BE2C (cell line): ENCODE data around the gene IFIH1.

Experiments
- DNase-seq: peaks from one replicate; pipeline ENCODE4 v3.0.0-alpha.2; 2020
- H3K27me3 ChIP-seq: fragments of 250-450 bp; sonication (Bioruptor Pico); 2 replicates; pipeline ENCODE4 v1.5.1; 2020; ENCODE audit warnings: mild to moderate bottlenecking
- H3K36me3 ChIP-seq: fragments of 250-450 bp; sonication (Bioruptor Pico); 2 replicates; pipeline ENCODE4 v1.5.1; 2020; ENCODE audit warnings: mild to moderate bottlenecking
- H3K4me1 ChIP-seq: fragments of 250-450 bp; sonication (Bioruptor Pico); 2 replicates; pipeline ENCODE4 v1.5.1; 2020
- H3K4me3 ChIP-seq: 2 replicates; pipeline ENCODE4 v1.5.1; 2011; ENCODE audit warnings: low read depth, low read length
- H3K9me3 ChIP-seq: fragments of 250-450 bp; sonication (Bioruptor Pico); 2 replicates; pipeline ENCODE4 v1.5.1; 2020
- TF ChIP-seq, protein P1 (sequence below): IDR thresholded peaks from 2 replicates; pipeline ENCODE4 v1.5.1; 2012; ENCODE audit warnings: mild to moderate bottlenecking, low read depth, low read length

IFIH1 gene

GRCh38 chr2:162267996-162268395 lies 50.5 kb downstream of the IFIH1 start:
- no peak for DNase-seq
- no peaks in the 10 kb centered on the region for H3K4me1 ChIP-seq
- H3K9me3 ChIP-seq = no peaks in the 10 kb centered on the region
- H3K27me3 ChIP-seq = no peaks in the 10 kb centered on the region
- no peaks in the 10 kb centered on the region for H3K36me3 ChIP-seq
- TF ChIP-seq, protein P1, sequence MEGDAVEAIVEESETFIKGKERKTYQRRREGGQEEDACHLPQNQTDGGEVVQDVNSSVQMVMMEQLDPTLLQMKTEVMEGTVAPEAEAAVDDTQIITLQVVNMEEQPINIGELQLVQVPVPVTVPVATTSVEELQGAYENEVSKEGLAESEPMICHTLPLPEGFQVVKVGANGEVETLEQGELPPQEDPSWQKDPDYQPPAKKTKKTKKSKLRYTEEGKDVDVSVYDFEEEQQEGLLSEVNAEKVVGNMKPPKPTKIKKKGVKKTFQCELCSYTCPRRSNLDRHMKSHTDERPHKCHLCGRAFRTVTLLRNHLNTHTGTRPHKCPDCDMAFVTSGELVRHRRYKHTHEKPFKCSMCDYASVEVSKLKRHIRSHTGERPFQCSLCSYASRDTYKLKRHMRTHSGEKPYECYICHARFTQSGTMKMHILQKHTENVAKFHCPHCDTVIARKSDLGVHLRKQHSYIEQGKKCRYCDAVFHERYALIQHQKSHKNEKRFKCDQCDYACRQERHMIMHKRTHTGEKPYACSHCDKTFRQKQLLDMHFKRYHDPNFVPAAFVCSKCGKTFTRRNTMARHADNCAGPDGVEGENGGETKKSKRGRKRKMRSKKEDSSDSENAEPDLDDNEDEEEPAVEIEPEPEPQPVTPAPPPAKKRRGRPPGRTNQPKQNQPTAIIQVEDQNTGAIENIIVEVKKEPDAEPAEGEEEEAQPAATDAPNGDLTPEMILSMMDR = no peak
- H3K4me3 ChIP-seq = no peak overlapping the region

- H3K4me1 ChIP-seq = no peaks in the 10 kb centered on the region
- no peaks in the 10 kb centered on the region for H3K27me3 ChIP-seq
- no peak overlapping the region for H3K4me3 ChIP-seq
- no peaks in the 10 kb centered on the region for H3K36me3 ChIP-seq
- no peaks in the 10 kb centered on the region for H3K9me3 ChIP-seq
- no peak for DNase-seq
- TF ChIP-seq, protein P1 = no peak
Observed at GRCh38 chr2:162267496-162267895, 51.0 kb downstream of the IFIH1 start.

- no peak overlapping the region for H3K4me3 ChIP-seq
- H3K36me3 ChIP-seq = no peaks in the 10 kb centered on the region
- no peaks in the 10 kb centered on the region for H3K9me3 ChIP-seq
- no peaks in the 10 kb centered on the region for H3K27me3 ChIP-seq
- no peaks in the 10 kb centered on the region for H3K4me1 ChIP-seq
- TF ChIP-seq, protein P1 = no peak
- no peak for DNase-seq
Observed at GRCh38 chr2:162266460-162266760, 52.1 kb downstream of the IFIH1 start.

GRCh38 chr2:162265666-162266459 lies 52.6 kb downstream of the IFIH1 start:
- DNase-seq = no peak
- H3K36me3 ChIP-seq = no peaks in the 10 kb centered on the region
- no peaks in the 10 kb centered on the region for H3K9me3 ChIP-seq
- no peaks in the 10 kb centered on the region for H3K27me3 ChIP-seq
- no peaks in the 10 kb centered on the region for H3K4me1 ChIP-seq
- no peak overlapping the region for H3K4me3 ChIP-seq
- TF ChIP-seq, protein P1 = no peak

GRCh38 chr2:162261032-162261945 lies 57.2 kb downstream of the IFIH1 start:
- Histone ChIP-seq H3K36me3 (no peaks in the 10 kb centered on the region), H3K9me3 (no peaks in the 10 kb centered on the region), H3K27me3 (no peaks in the 10 kb centered on the region), H3K4me3 (no peak overlapping the region), H3K4me1 (no peaks in the 10 kb centered on the region)
- no peak for DNase-seq
- TF ChIP-seq, protein P1 = no peak

- Histone ChIP-seq H3K4me1 (no peaks in the 10 kb centered on the region), H3K27me3 (no peaks in the 10 kb centered on the region), H3K9me3 (no peaks in the 10 kb centered on the region), H3K36me3 (no peaks in the 10 kb centered on the region), H3K4me3 (no peak overlapping the region)
- TF ChIP-seq, protein P1 = no peak
- DNase-seq = no peak
Observed at GRCh38 chr2:162258686-162259085, 59.8 kb downstream of the IFIH1 start.
